Mesendoderm (in vitro differentiated cells): ENCODE measurements around the gene GALNT9.
"Not testable (repeated sequence)": the region's sequence is repeated elsewhere in the genome, so short reads cannot be mapped to it uniquely, and the experiment has no call there.

Source experiments
- DNase-seq: peaks from one replicate; pipeline ENCODE4 v3.0.0; 2013
- H2AK5ac ChIP-seq: 2 replicates; pipeline ENCODE4 v1.6.1; 2013; ENCODE audit warnings: low read length, inconsistent platforms
- H2BK120ac ChIP-seq: 2 replicates; pipeline ENCODE4 v1.6.1; 2013; ENCODE audit warnings: low read depth, mild to moderate bottlenecking, low read length, moderate library complexity, mixed read lengths
- H2BK15ac ChIP-seq: replicated peaks from 2 replicates; pipeline ENCODE4 v1.6.1; 2013; ENCODE audit warnings: low read depth, mild to moderate bottlenecking, moderate library complexity
- H2BK5ac ChIP-seq: 2 replicates; pipeline ENCODE4 v1.6.1; 2013; ENCODE audit warnings: low read length, inconsistent platforms
- H3K18ac ChIP-seq: 2 replicates; pipeline ENCODE4 v1.6.1; 2013; ENCODE audit warnings: mild to moderate bottlenecking, low read length, mixed read lengths
- H3K23ac ChIP-seq: one replicate; pipeline ENCODE4 v1.6.1; 2013; ENCODE audit warnings: low read length
- H3K27ac ChIP-seq: 2 replicates; pipeline ENCODE4 v1.5.1; 2013; ENCODE audit warnings: low read depth, mild to moderate bottlenecking, inconsistent platforms, low read length, moderate library complexity
- H3K27me3 ChIP-seq: 2 replicates; pipeline ENCODE4 v1.6.1; 2013; ENCODE audit warnings: low read length, control low read depth, mild to moderate bottlenecking, inconsistent platforms; ENCODE audit not compliant: insufficient read depth, poor library complexity
- H3K36me3 ChIP-seq: 2 replicates; pipeline ENCODE4 v1.6.1; 2013; ENCODE audit warnings: low read length, inconsistent platforms; ENCODE audit not compliant: control insufficient read depth, insufficient read depth
- H3K4ac ChIP-seq: one replicate; pipeline ENCODE4 v1.6.1; 2013; ENCODE audit warnings: low read depth, mild to moderate bottlenecking, low read length, moderate library complexity
- H3K4me1 ChIP-seq: 2 replicates; pipeline ENCODE4 v1.6.1; 2013; ENCODE audit warnings: low read depth, low read length, inconsistent platforms; ENCODE audit not compliant: control insufficient read depth
- H3K4me2 ChIP-seq: 2 replicates; pipeline ENCODE4 v1.6.1; 2013; ENCODE audit warnings: low read length
- H3K4me3 ChIP-seq: 2 replicates; pipeline ENCODE4 v1.5.1; 2013; ENCODE audit warnings: mild to moderate bottlenecking, low read length
- H3K56ac ChIP-seq: one replicate; pipeline ENCODE4 v1.6.1; 2013; ENCODE audit warnings: low read length
- H3K79me1 ChIP-seq: 2 replicates; pipeline ENCODE4 v1.6.1; 2013; ENCODE audit warnings: low read length, inconsistent platforms
- H3K79me2 ChIP-seq: 2 replicates; pipeline ENCODE4 v1.6.1; 2013; ENCODE audit warnings: mild to moderate bottlenecking, low read length; ENCODE audit not compliant: control insufficient read depth, insufficient read depth
- H3K9ac ChIP-seq: 2 replicates; pipeline ENCODE4 v1.6.1; 2013; ENCODE audit warnings: low read length, inconsistent platforms
- H4K5ac ChIP-seq: one replicate; pipeline ENCODE4 v1.6.1; 2013; ENCODE audit warnings: low read length
- H4K8ac ChIP-seq: one replicate; pipeline ENCODE4 v1.6.1; 2013; ENCODE audit warnings: low read depth, mild to moderate bottlenecking, control low read depth, low read length, moderate library complexity
- WGBS: extraction: QIAGEN DNeasy Blood & Tissue Kit; methylation state at CpG from one replicate; pipeline ENCODE4 v1.1.7; 2013; ENCODE audit warnings: low lambda C conversion rate, missing lambda C conversion rate; ENCODE audit not compliant: insufficient coverage; ENCODE audit errors: extremely low coverage; 5-methylcytosine and 5-hydroxymethylcytosine counted together

GALNT9 gene

DNA sequence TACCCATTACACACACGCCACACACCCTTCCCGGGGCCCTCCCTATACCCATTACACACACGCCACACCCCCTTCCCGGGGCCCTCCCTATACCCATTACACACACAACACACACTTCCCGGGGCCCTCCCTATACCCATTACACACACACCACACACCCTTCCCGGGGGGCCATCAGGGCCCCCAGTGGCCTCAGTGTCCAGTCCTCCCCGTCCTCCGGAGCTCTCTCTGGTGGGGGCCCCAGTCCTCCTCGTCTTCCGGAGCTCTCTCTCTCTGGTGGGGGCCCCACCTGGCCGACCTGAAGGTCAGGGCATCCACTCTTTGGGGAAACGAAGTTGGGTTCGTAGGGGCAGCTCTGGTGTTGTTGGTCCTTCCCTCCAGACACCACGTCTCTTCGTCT, 86.2 kb downstream of the GALNT9 start:
- not testable (repeated sequence) for H2BK5ac ChIP-seq, H3K56ac ChIP-seq, H3K4me1 ChIP-seq, H3K36me3 ChIP-seq, H3K9ac ChIP-seq, DNase-seq, H4K5ac ChIP-seq, H3K79me2 ChIP-seq, H3K23ac ChIP-seq, H3K27ac ChIP-seq, H3K4me2 ChIP-seq, H2BK120ac ChIP-seq, H3K79me1 ChIP-seq, H2AK5ac ChIP-seq, H3K4me3 ChIP-seq, H3K18ac ChIP-seq, H4K8ac ChIP-seq, H2BK15ac ChIP-seq, H3K4ac ChIP-seq, H3K27me3 ChIP-seq
- no CpG with 5 or more reads among the region's 15 CpGs for WGBS

- not testable (repeated sequence) for H3K18ac ChIP-seq, H4K5ac ChIP-seq, H3K36me3 ChIP-seq, H3K27me3 ChIP-seq, H4K8ac ChIP-seq, H3K79me2 ChIP-seq, H3K79me1 ChIP-seq, H3K4me2 ChIP-seq, H3K4me1 ChIP-seq, H3K9ac ChIP-seq, H3K56ac ChIP-seq, H3K4ac ChIP-seq, H3K27ac ChIP-seq, H2BK5ac ChIP-seq, H3K23ac ChIP-seq, DNase-seq, H2BK120ac ChIP-seq, H3K4me3 ChIP-seq, H2BK15ac ChIP-seq, H2AK5ac ChIP-seq
- WGBS = no CpG with 5 or more reads among the region's 7 CpGs
Measured at GRCh38 chr12:132240669-132241007, 88.8 kb downstream of the GALNT9 start.

DNA sequence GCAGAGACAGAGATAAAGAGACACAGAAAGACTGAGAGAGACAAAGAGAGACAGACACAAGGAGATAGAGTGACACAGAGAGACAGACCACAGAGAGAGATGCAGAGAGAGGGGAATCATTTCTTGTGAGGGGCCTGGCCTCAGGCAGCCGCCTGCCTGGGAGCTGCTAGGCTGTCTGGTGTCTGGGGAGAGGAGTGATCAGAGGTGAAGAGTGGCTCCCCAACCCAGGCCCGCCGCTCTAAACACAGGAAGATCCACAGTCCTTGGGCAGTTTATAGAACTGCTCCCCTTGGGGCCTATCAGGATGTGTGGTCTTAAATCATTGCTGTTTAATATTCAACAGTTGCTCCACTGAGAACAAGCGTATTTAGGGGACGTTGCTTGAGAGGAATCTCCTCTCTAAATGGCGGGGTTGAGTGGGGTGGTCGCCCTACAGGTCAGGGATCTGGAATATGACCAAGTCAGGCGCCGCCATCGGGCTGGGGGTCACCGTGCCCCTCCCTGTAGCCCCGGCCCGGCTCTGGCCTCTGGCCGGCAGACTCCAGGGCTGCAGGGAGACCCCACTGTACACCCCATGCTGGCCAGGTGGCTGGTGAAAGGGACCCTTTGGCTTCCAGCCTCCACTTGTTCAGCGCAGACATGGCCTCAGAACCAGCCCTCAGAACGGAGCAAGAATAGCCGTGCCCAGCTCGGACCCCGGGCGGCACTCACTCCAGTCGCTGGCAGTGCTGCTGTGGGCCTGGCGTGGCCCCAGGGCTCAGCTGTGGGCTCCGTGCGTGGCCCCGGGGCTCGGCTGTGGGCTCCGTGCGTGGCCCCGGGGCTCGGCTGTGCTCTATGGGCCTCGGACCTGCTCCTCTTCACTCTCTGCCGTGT, 89.4 kb downstream of the GALNT9 start:
- Histone ChIP-seq H2AK5ac (no peak overlapping the region), H3K23ac (no peak overlapping the region), H3K27me3 (no peaks in the 10 kb centered on the region), H2BK15ac (no peak overlapping the region), H3K18ac (no peak overlapping the region), H3K4me1 (no peaks in the 10 kb centered on the region), H3K79me2 (no peaks in the 10 kb centered on the region), H3K9ac (no peak overlapping the region), H3K79me1 (no peaks in the 10 kb centered on the region), H4K5ac (no peak overlapping the region), H3K27ac (no peak overlapping the region), H3K4me2 (no peak overlapping the region), H2BK120ac (no peak overlapping the region), H3K4ac (no peak overlapping the region), H3K36me3 (no peaks in the 10 kb centered on the region), H2BK5ac (no peak overlapping the region), H3K4me3 (no peak overlapping the region), H4K8ac (no peak overlapping the region), H3K56ac (no peak overlapping the region)
- WGBS = no CpG with 5 or more reads among the region's 32 CpGs
- no peak for DNase-seq

DNA sequence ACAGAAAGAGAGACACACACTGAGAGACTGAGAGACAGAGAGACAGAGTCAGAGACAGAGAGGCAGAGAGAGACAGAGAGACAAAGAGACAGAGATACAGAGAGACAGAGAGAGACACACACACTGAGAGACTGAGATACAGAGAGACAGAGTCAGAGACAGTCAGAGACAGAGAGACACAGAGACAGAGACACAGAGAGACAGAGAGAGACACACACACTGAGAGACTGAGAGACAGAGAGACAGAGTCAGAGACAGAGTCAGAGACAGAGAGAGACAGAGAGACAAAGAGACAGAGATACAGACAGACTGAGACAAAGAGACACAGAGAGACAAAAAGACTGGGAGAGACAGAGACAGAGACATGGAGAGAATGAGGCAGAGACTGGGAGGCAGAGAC, 90.0 kb downstream of the GALNT9 start:
- no peak overlapping the region for H4K5ac ChIP-seq
- H2BK120ac ChIP-seq = no peak overlapping the region
- H3K23ac ChIP-seq = no peak overlapping the region
- H3K27ac ChIP-seq = no peak overlapping the region
- no peak overlapping the region for H3K18ac ChIP-seq
- H2AK5ac ChIP-seq = no peak overlapping the region
- H3K4me2 ChIP-seq = no peak overlapping the region
- no peaks in the 10 kb centered on the region for H3K4me1 ChIP-seq
- H2BK15ac ChIP-seq = no peak overlapping the region
- H3K27me3 ChIP-seq = no peaks in the 10 kb centered on the region
- H2BK5ac ChIP-seq = no peak overlapping the region
- DNase-seq = no peak
- no peak overlapping the region for H3K56ac ChIP-seq
- no peak overlapping the region for H3K4me3 ChIP-seq
- no peaks in the 10 kb centered on the region for H3K36me3 ChIP-seq
- H3K79me1 ChIP-seq = no peaks in the 10 kb centered on the region
- no peak overlapping the region for H3K4ac ChIP-seq
- no peak overlapping the region for H4K8ac ChIP-seq
- H3K79me2 ChIP-seq = no peaks in the 10 kb centered on the region
- H3K9ac ChIP-seq = no peak overlapping the region

GRCh38 chr12:132238884-132239283, 90.5 kb downstream of the GALNT9 start:
- DNase-seq = peak; percentile 13
- H3K9ac ChIP-seq = no peak overlapping the region
- H2BK5ac ChIP-seq = no peak overlapping the region
- no peaks in the 10 kb centered on the region for H3K27me3 ChIP-seq
- H3K4me1 ChIP-seq = no peaks in the 10 kb centered on the region
- H4K5ac ChIP-seq = no peak overlapping the region
- no peak overlapping the region for H3K4me2 ChIP-seq
- H2BK15ac ChIP-seq = no peak overlapping the region
- no peaks in the 10 kb centered on the region for H3K79me1 ChIP-seq
- no peak overlapping the region for H3K27ac ChIP-seq
- no peaks in the 10 kb centered on the region for H3K79me2 ChIP-seq
- H3K4ac ChIP-seq = no peak overlapping the region
- no peak overlapping the region for H2AK5ac ChIP-seq
- WGBS = no CpG with 5 or more reads among the region's 5 CpGs
- H2BK120ac ChIP-seq = no peak overlapping the region
- H3K36me3 ChIP-seq = no peaks in the 10 kb centered on the region
- no peak overlapping the region for H3K18ac ChIP-seq
- H3K4me3 ChIP-seq = no peak overlapping the region
- no peak overlapping the region for H3K23ac ChIP-seq
- H3K56ac ChIP-seq = no peak overlapping the region
- no peak overlapping the region for H4K8ac ChIP-seq

DNA sequence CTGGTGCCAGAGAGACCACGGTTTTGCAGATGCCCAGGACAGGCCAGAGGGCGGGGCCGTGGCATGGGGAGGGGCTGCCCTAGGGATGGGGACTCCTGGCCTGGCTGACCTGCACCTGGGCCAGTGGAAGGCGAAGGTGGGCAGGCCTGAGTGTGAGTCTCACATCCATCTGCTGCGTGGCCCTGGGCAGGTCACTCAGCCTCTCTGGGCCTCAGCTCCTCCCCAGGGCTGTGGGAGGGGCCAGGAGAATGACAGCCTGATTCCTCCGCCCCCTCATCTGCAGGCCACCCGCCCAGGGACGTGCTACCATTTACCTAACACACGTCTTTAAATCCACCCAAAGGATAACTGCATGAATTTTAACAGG, 90.9 kb downstream of the GALNT9 start:
- no peak overlapping the region for H3K56ac ChIP-seq
- no peak overlapping the region for H2AK5ac ChIP-seq
- no peak overlapping the region for H3K27ac ChIP-seq
- WGBS = no CpG with 5 or more reads among the region's 9 CpGs
- no peak overlapping the region for H3K23ac ChIP-seq
- H2BK5ac ChIP-seq = no peak overlapping the region
- H3K36me3 ChIP-seq = no peaks in the 10 kb centered on the region
- H3K79me2 ChIP-seq = no peaks in the 10 kb centered on the region
- H3K9ac ChIP-seq = no peak overlapping the region
- H3K4me1 ChIP-seq = no peaks in the 10 kb centered on the region
- H3K4me2 ChIP-seq = no peak overlapping the region
- H4K8ac ChIP-seq = no peak overlapping the region
- H3K4me3 ChIP-seq = no peak overlapping the region
- peak; percentile 15 for DNase-seq
- no peaks in the 10 kb centered on the region for H3K79me1 ChIP-seq
- no peak overlapping the region for H2BK120ac ChIP-seq
- H3K18ac ChIP-seq = no peak overlapping the region
- no peak overlapping the region for H2BK15ac ChIP-seq
- no peak overlapping the region for H4K5ac ChIP-seq
- no peak overlapping the region for H3K4ac ChIP-seq
- H3K27me3 ChIP-seq = no peaks in the 10 kb centered on the region
